ENCODE measurements around the gene ZDHHC14. TPM values are rescaled to one million over a fixed set of nuclear protein-coding genes. Genes with fewer than 3 reads are reported as not detected.
A peak's percentile ranks its signal among the peaks of the same experiment; 100 is the strongest.

The ZDHHC14 gene
- total and polyA plus RNA-seq, 8 donors, result 3.4 to 25.7 (median 7.4) TPM

DNA sequence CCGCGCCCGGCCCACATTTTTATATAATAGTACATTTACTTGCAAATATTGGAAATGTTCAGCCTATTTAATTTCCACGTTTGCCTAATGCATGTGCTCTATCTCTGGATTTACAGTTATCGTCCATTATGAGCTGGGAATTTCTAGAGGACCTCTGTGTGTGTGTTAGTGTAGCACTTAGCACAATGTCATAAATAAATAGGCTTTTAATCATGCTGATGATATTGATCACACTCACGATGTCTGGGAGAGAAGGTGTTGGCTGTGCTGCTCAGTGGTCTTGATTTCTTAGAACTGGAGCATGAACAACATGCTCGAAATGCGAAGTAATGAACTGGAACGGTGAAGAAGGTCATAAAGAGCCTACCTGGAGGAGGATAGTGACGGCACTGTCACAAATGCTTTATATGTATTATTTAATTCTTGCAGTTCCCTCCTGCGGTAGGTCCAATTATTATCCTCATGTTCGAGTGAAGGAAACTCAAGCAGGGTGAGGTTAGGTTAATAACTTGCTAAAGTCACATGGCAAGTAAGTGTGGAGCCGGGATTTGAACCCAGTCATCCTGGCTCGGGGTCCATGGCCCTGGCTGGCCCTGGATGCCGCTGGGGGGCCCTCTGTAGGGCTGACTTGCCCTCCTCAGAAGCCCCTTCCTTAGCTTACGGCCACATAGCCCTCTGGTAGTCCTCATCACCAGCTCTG lies 130.8 kb downstream of the ZDHHC14 start:
- Histone ChIP-seq H3K27ac (no peak overlapping the region), H3K9me3 (peaks cover 0 to 5% (median 0%) of the 10 kb centered on the region in 4 donors), H3K4me1 (peaks cover 0 to 6% (median 5%) of the 10 kb centered on the region in 4 donors), H3K36me3 (no peaks in the 10 kb centered on the region), H3K27me3 (no peaks in the 10 kb centered on the region), H3K4me3 (no peak overlapping the region)
- TF ChIP-seq POLR2AphosphoS5 (IDR thresholded peaks at IDR 0.05) (no peak), POLR2A (IDR thresholded peaks at IDR 0.05) (no peak), EP300 (IDR thresholded peaks at IDR 0.05) (no peak)
- TF ChIP-seq, protein P1, sequence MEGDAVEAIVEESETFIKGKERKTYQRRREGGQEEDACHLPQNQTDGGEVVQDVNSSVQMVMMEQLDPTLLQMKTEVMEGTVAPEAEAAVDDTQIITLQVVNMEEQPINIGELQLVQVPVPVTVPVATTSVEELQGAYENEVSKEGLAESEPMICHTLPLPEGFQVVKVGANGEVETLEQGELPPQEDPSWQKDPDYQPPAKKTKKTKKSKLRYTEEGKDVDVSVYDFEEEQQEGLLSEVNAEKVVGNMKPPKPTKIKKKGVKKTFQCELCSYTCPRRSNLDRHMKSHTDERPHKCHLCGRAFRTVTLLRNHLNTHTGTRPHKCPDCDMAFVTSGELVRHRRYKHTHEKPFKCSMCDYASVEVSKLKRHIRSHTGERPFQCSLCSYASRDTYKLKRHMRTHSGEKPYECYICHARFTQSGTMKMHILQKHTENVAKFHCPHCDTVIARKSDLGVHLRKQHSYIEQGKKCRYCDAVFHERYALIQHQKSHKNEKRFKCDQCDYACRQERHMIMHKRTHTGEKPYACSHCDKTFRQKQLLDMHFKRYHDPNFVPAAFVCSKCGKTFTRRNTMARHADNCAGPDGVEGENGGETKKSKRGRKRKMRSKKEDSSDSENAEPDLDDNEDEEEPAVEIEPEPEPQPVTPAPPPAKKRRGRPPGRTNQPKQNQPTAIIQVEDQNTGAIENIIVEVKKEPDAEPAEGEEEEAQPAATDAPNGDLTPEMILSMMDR (IDR thresholded peaks at IDR 0.05), result no peak
- WGBS, 5 donors, result 93 to 96% (median 95%) methylated on average over 16 of the region's 16 CpGs
- intact Hi-C loops (cut with DNase I; ENCODE audit: low total_unique reads), result no loop called here
- no peak for DNase-seq

DNA sequence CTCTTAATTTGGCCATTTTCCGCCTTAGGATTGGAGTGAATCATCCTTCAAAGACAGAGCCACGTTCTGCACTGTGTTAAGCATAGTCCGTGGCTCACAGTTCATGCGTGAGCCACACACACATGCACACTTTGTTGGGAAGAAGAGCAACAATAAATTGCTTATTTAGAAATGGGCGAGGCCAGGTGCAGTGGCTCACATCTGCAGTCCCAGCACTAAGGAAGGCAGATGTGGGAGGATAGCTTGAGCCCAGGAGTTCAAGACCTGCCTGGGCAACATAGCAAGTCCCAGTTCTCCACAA lies 131.3 kb downstream of the ZDHHC14 start:
- no peak for TF ChIP-seq EP300 (IDR thresholded peaks at IDR 0.05)
- TF ChIP-seq, protein P1 (IDR thresholded peaks at IDR 0.05), result no peak
- TF ChIP-seq POLR2AphosphoS5 (IDR thresholded peaks at IDR 0.05), result no peak
- 81 to 88% (median 83%) methylated on average over 5 of the region's 5 CpGs for WGBS, 5 donors
- intact Hi-C loops (cut with DNase I; ENCODE audit: low total_unique reads), result no loop called here
- Histone ChIP-seq H3K27me3 (no peaks in the 10 kb centered on the region), H3K4me3 (no peak overlapping the region), H3K4me1 (peaks cover 0 to 6% (median 5%) of the 10 kb centered on the region in 4 donors), H3K9me3 (peaks cover 0 to under 1% (median 0%) of the 10 kb centered on the region in 4 donors), H3K36me3 (no peaks in the 10 kb centered on the region), H3K27ac (no peak overlapping the region)
- no peak for DNase-seq

DNA sequence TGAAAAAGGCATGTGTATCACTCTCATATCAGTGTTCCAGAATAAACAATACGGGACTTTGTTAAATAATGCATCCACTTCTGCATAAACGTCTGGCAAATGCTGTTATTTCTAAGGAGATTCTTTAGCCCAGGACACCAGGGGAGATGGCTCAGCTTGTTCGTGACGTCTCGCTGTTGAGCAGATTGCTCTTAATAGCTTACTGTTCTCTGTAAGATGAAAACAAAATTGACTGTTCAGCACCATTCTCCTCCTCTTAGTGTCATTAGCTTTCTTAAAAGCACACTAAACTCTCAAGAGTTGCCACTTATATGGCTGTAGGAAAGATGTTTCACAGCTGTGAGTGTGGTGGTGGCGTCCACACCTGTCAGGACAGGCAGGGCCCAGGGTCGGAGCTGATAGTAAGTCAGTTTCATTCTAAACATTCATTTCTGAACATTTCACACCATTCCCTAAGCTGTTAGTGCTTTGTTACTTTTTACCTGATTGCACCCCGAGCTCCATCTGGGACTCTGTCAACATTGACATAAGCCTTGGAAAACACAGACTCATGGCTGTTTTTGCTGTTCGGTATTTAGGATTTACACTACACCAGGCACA lies 132.1 kb downstream of the ZDHHC14 start:
- intact Hi-C loops (cut with DNase I; ENCODE audit: low total_unique reads), result no loop called here
- H3K27me3 ChIP-seq, result no peaks in the 10 kb centered on the region
- H3K9me3 ChIP-seq, result no peaks in the 10 kb centered on the region
- peak in 1 of 2 donors; percentile 49 for DNase-seq
- 26 to 54% (median 40%) methylated on average over 9 of the region's 9 CpGs for WGBS, 5 donors
- TF ChIP-seq POLR2AphosphoS5 (IDR thresholded peaks at IDR 0.05), result no peak
- TF ChIP-seq, protein P1 (IDR thresholded peaks at IDR 0.05), result no peak
- no peak overlapping the region for H3K4me3 ChIP-seq
- peaks cover 0 to 6% (median 5%) of the 10 kb centered on the region in 4 donors for H3K4me1 ChIP-seq
- no peaks in the 10 kb centered on the region for H3K36me3 ChIP-seq
- H3K27ac ChIP-seq, result no peak overlapping the region

DNA sequence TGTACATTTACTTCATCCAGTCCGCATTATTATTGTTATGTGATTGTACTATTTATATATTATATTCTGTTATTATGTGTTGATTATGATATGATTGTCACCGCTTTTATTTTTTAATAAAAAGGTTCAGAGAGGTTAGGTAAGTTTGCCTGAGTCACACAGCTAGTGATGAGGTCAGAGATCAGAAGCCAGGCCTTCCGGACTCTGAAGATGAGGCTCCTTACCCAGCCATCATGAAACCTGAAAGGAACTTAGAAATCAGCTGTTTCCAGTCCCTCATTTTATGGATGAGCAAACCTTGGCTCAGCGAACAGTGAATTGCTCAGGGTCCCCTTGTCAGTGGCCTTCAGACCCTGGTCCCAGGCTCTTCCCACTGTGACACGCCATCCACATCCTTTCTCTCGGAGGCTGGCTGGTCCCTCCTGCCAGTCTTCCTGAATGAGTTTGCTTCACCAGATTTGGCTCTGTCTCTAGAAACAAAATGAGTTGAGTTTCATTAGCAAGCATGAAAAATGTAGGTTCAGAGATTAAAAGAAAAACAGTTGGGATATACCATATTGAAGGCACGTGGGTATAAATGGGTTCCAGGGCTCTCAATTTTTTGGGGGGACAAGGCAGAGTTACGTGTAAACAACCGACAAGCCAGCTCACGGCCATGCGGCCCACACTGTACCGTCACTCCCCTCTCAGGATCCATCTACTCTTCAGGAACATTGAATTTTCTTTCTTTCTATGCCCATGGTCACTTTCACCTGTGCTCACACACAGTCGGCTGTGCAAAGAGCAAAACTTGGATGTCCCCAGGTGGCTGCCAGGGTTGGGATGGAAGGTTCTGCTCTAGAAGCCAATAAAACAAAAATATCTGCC lies 132.9 kb downstream of the ZDHHC14 start:
- intact Hi-C loops (cut with DNase I; ENCODE audit: low total_unique reads), result no loop called here
- WGBS, 5 donors, result 87 to 94% (median 90%) methylated on average over 13 of the region's 13 CpGs
- TF ChIP-seq POLR2AphosphoS5 (IDR thresholded peaks at IDR 0.05) (no peak), POLR2A (IDR thresholded peaks at IDR 0.05) (no peak), EP300 (IDR thresholded peaks at IDR 0.05) (no peak)
- TF ChIP-seq, protein P1 (IDR thresholded peaks at IDR 0.05), result no peak
- Histone ChIP-seq H3K4me1 (peaks cover 0 to 6% (median 5%) of the 10 kb centered on the region in 4 donors), H3K36me3 (no peaks in the 10 kb centered on the region), H3K9me3 (no peaks in the 10 kb centered on the region), H3K4me3 (no peak overlapping the region), H3K27ac (no peak overlapping the region), H3K27me3 (no peaks in the 10 kb centered on the region)
- no peak for DNase-seq
